H1 (cell line): Measurements from ENCODE around the gene COLEC12. TPM values are rescaled to one million over a fixed set of nuclear protein-coding genes. Genes with fewer than 3 reads are reported as not detected.
A peak's percentile ranks its signal among the peaks of the same experiment; 100 is the strongest.

Experiments used
- CTCF ChIA-PET: fragments of 300-600 bp; sonication (Branson Sonifier 250); formaldehyde crosslinking; loops from one replicate; lab custom pipeline; 2021; ENCODE audit not compliant: partially characterized antibody; lab: Charles Lee
- POLR2A ChIA-PET: fragments of 300-600 bp; sonication (Branson Sonifier 250); formaldehyde crosslinking; loops from one replicate; lab custom pipeline; 2021; ENCODE audit warnings: inconsistent platforms; ENCODE audit not compliant: partially characterized antibody; lab: Charles Lee
- DNase-seq, 2 experiments: peaks; one replicate each; pipeline versions ENCODE4 v3.0.0 to v3.0.0-alpha.2; 2010 to 2022; ENCODE audit warnings: low spot score in 2 of 2, low read depth in 1 of 2, mixed read lengths in 1 of 2
- FAIRE-seq: peaks from 2 replicates; lab custom pipeline; 2011; peaks lifted over from hg19 to GRCh38; lab: Jason Lieb, UNC
- H2AFZ ChIP-seq: 2 replicates; pipeline ENCODE4 v1.8.1; 2012; ENCODE audit warnings: low read length, inconsistent platforms
- H2AK5ac ChIP-seq: 2 replicates; pipeline ENCODE4 v1.6.1; 2013; ENCODE audit warnings: low read depth, low read length
- H2BK120ac ChIP-seq: replicated peaks from 2 replicates; pipeline ENCODE3; 2013; ENCODE audit warnings: low read depth, low read length, inconsistent platforms
- H2BK12ac ChIP-seq: 2 replicates; pipeline ENCODE4 v1.6.1; 2013; ENCODE audit warnings: low read depth, low read length
- H2BK15ac ChIP-seq: 2 replicates; pipeline ENCODE4 v1.6.1; 2013; ENCODE audit warnings: low read length
- H2BK20ac ChIP-seq: 2 replicates; pipeline ENCODE4 v1.6.1; 2013; ENCODE audit warnings: low read length
- H2BK5ac ChIP-seq: 2 replicates; pipeline ENCODE4 v1.6.1; 2013; ENCODE audit warnings: low read depth, low read length
- H3K14ac ChIP-seq: 2 replicates; pipeline ENCODE4 v1.6.1; 2013; ENCODE audit warnings: inconsistent platforms; ENCODE audit not compliant: insufficient read length
- H3K18ac ChIP-seq: 2 replicates; pipeline ENCODE4 v1.6.1; 2013; ENCODE audit warnings: low read length; ENCODE audit errors: extremely low read depth
- H3K23ac ChIP-seq: 2 replicates; pipeline ENCODE4 v1.6.1; 2013; ENCODE audit warnings: inconsistent platforms; ENCODE audit not compliant: insufficient read length
- H3K23me2 ChIP-seq: 2 replicates; pipeline ENCODE4 v1.6.1; 2013; ENCODE audit warnings: low read depth, low read length
- H3K27ac ChIP-seq: 2 replicates; pipeline ENCODE4 v1.6.1; 2011; ENCODE audit warnings: low read depth, low read length, inconsistent platforms
- H3K27me3 ChIP-seq, 4 experiments: replicated peaks in 1 of 4; 1 replicate in 1 of 4; 2 replicates in 3 of 4; pipeline versions ENCODE4 v1.6.1 to v1.8.1; 2011 to 2013; ENCODE audit warnings: low read length in 3 of 4, mild to moderate bottlenecking in 3 of 4, inconsistent platforms in 2 of 4, mixed read lengths in 2 of 4, moderate library complexity in 1 of 4; ENCODE audit not compliant: control insufficient read depth in 3 of 4, insufficient read depth in 3 of 4; ENCODE audit errors: extremely low read depth in 1 of 4
- H3K36me3 ChIP-seq, 4 experiments: 2 replicates each; pipeline versions ENCODE4 v1.6.1 to v1.8.1; 2011 to 2013; ENCODE audit warnings: mild to moderate bottlenecking in 4 of 4, low read length in 3 of 4, moderate library complexity in 2 of 4, control low read depth in 1 of 4, inconsistent platforms in 1 of 4; ENCODE audit not compliant: insufficient read depth in 4 of 4, control insufficient read depth in 2 of 4
- H3K4ac ChIP-seq: replicated peaks from 2 replicates; pipeline ENCODE3; 2013; ENCODE audit warnings: low read length, low read depth, mixed read lengths, inconsistent platforms; ENCODE audit not compliant: insufficient read length
- H3K4me1 ChIP-seq, 4 experiments: replicated peaks in 1 of 4; 1 replicate in 1 of 4; 2 replicates in 3 of 4; pipeline versions ENCODE4 v1.6.1 to v1.8.1; 2011 to 2013; ENCODE audit warnings: low read length in 3 of 4, inconsistent platforms in 2 of 4, mixed read lengths in 1 of 4; ENCODE audit not compliant: insufficient read depth in 4 of 4, control insufficient read depth in 3 of 4
- H3K4me2 ChIP-seq, 2 experiments: 2 replicates each; pipeline versions ENCODE4 v1.6.1 to v1.8.1; 2011 to 2013; ENCODE audit warnings: low read depth in 2 of 2, low read length in 2 of 2, control low read depth in 1 of 2, inconsistent platforms in 1 of 2, mild to moderate bottlenecking in 1 of 2; ENCODE audit not compliant: insufficient read depth in 1 of 2
- H3K4me3 ChIP-seq, 4 experiments: fragments of 200-600, 300-600 bp in 1 of 4; sonication (generic), shearing (Covaris generic), sonication (Bioruptor Twin) in 1 of 4; 2 replicates each; pipeline versions ENCODE4 v1.5.1 to v1.8.1; 2011 to 2016; ENCODE audit warnings: low read length in 4 of 4, low read depth in 3 of 4, control low read depth in 2 of 4, inconsistent platforms in 2 of 4, mild to moderate bottlenecking in 2 of 4, mixed read lengths in 1 of 4, moderate library complexity in 1 of 4; ENCODE audit not compliant: insufficient read depth in 2 of 4; ENCODE audit errors: extremely low read depth in 1 of 4
- H3K56ac ChIP-seq: replicated peaks from 2 replicates; pipeline ENCODE3; 2013; ENCODE audit warnings: low read depth, mild to moderate bottlenecking, mixed read lengths, low read length, inconsistent platforms; ENCODE audit not compliant: insufficient read length
- H3K79me1 ChIP-seq: 2 replicates; pipeline ENCODE4 v1.6.1; 2013; ENCODE audit warnings: low read depth, low read length, control low read depth
- H3K79me2 ChIP-seq, 2 experiments: 2 replicates each; pipeline versions ENCODE4 v1.6.1 to v1.8.1; 2012 to 2013; ENCODE audit warnings: low read length in 2 of 2, mild to moderate bottlenecking in 2 of 2, inconsistent platforms in 1 of 2; ENCODE audit not compliant: insufficient read depth in 2 of 2, control insufficient read depth in 1 of 2
- H3K9ac ChIP-seq, 4 experiments: replicated peaks in 1 of 4; 1 replicate in 1 of 4; 2 replicates in 3 of 4; pipeline versions ENCODE4 v1.6.1 to v1.8.1; 2011 to 2013; ENCODE audit warnings: low read depth in 3 of 4, low read length in 3 of 4, control low read depth in 2 of 4, mild to moderate bottlenecking in 2 of 4, moderate library complexity in 2 of 4, inconsistent platforms in 1 of 4; ENCODE audit errors: extremely low read depth in 1 of 4
- H3K9me3 ChIP-seq, 2 experiments: 2 replicates each; pipeline versions ENCODE4 v1.6.1 to v1.8.1; 2012 to 2013; ENCODE audit warnings: mild to moderate bottlenecking in 2 of 2, moderate library complexity in 2 of 2, control low read depth in 1 of 2, inconsistent platforms in 1 of 2, low read depth in 1 of 2, low read length in 1 of 2, mixed read lengths in 1 of 2; ENCODE audit not compliant: insufficient read depth in 2 of 2
- H4K20me1 ChIP-seq, 2 experiments: replicated peaks in 1 of 2; 2 replicates each; pipeline versions ENCODE3 to v1.8.1; 2011 to 2013; ENCODE audit warnings: inconsistent platforms in 2 of 2, low read length in 2 of 2, mild to moderate bottlenecking in 1 of 2; ENCODE audit not compliant: insufficient read depth in 2 of 2, control insufficient read depth in 1 of 2
- H4K5ac ChIP-seq: 2 replicates; pipeline ENCODE4 v1.6.1; 2013; ENCODE audit warnings: low read length, low read depth, mixed read lengths, inconsistent platforms; ENCODE audit not compliant: insufficient read length
- H4K8ac ChIP-seq: 2 replicates; pipeline ENCODE4 v1.8.0; 2013; ENCODE audit warnings: mild to moderate bottlenecking, moderate library complexity, low read length, inconsistent platforms; ENCODE audit not compliant: insufficient read depth; ENCODE audit errors: extremely low read depth
- H4K91ac ChIP-seq: replicated peaks from 2 replicates; pipeline ENCODE3; 2013; ENCODE audit warnings: low read length, mixed read lengths, inconsistent platforms; ENCODE audit not compliant: insufficient read length
- CTCF ChIP-seq, 3 experiments: IDR thresholded peaks; 1 replicate in 2 of 3; 2 replicates in 1 of 3; pipeline versions ENCODE4 v1.5.1 to v1.6.1; 2011; ENCODE audit warnings: low read length in 3 of 3, mild to moderate bottlenecking in 3 of 3, inconsistent platforms in 2 of 3, low read depth in 1 of 3, moderate library complexity in 1 of 3; ENCODE audit not compliant: insufficient read depth in 1 of 3; ENCODE audit errors: control extremely low read depth in 1 of 3
- GABPA ChIP-seq: IDR thresholded peaks from 2 replicates; pipeline ENCODE4 v1.6.1; 2011; ENCODE audit warnings: mild to moderate bottlenecking, low read length, moderate library complexity, borderline replicate concordance; ENCODE audit not compliant: insufficient read depth
- RXRA ChIP-seq: IDR thresholded peaks from 2 replicates; pipeline ENCODE4 v1.6.1; 2011; ENCODE audit warnings: low read depth, mild to moderate bottlenecking, low read length, moderate library complexity; ENCODE audit not compliant: insufficient read depth
- SP4 ChIP-seq: IDR thresholded peaks from 2 replicates; pipeline ENCODE4 v1.6.1; 2012; ENCODE audit warnings: low read length, inconsistent platforms
- WGBS, 2 experiments: shearing (Covaris generic) in 1 of 2; methylation state at CpG; one replicate each; pipeline versions ENCODE4 v1.1.6 to v1.1.7; 2013 to 2015; ENCODE audit warnings: low lambda C conversion rate in 2 of 2, mixed read lengths in 2 of 2, inconsistent platforms in 1 of 2, low coverage in 1 of 2, missing lambda C conversion rate in 1 of 2; ENCODE audit not compliant: insufficient replicate concordance in 2 of 2, insufficient coverage in 1 of 2, insufficient read length in 1 of 2; ENCODE audit errors: extremely low coverage in 1 of 2, missing lambda C conversion rate in 1 of 2; 5-methylcytosine and 5-hydroxymethylcytosine counted together
- polyA plus RNA-seq, 7 experiments: library from polyadenylated mRNA; depleted of rRNA in 3 of 7; stranded (reverse) in 5 of 7; unstranded in 2 of 7; fragments of >200 nt in 5 of 7; fragments of 200-250 nt in 2 of 7; gene quantifications; 1 replicate in 5 of 7; 2 replicates in 1 of 7; 4 replicates in 1 of 7; pipeline versions ENCODE4 v1.2.1 to v1.2.3, GENCODE V29; 2011 to 2013; ENCODE audit warnings: missing spikeins in 2 of 7, mixed read lengths in 2 of 7
- total RNA-seq: library from RNA; stranded (reverse); fragmentation: NEBNext Ultra II Directional; extraction: Animal tissue kit (Norgen Biotek cat#: 25700); gene quantifications from 2 replicates; pipeline ENCODE4 v1.2.1, GENCODE V29; 2021

Gene COLEC12
- total and polyA plus RNA-seq, 2 of the 8 experiments (the other 6 are each of a cell fraction or from before 2014, with no cell fraction given), result 0.44 to 2.3 TPM

DNA sequence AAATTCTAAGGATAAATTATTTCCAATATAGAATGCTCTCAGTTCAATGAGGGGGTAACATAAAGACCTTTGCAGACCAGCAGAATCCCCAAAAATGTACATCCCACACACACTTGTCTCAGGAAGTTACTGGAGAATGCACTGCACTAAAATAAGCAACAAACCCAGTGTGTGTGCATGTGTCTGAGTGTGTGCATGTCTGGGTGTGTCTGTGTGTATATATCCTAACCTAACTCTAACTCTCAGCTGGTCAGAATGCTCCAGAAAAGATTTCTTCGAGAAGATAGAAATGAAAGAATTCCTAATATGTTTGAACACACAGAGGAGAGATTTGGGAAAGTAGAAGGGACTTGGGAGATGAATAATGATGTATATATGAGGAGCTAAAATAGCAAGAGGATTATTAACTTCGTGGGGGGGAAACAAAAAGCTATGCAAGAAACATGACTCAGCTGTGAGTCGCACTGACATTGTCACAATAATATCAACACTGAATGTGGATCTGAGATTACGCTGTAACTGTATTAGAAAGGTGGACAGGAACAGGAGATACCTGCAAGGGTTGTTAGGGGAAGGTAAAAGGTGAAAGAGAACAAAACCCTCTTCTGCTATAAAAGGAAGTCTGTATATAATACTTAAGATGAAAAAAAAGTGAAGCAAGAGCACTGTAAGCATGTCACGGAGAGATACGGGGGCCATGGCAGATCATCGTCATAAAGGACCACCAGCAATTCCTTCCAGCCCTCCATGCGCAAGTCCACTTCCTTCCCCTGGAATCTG lies 11.1 kb downstream of the COLEC12 start:
- no peak for TF ChIP-seq SP4
- TF ChIP-seq GABPA, result no peak
- no peak for TF ChIP-seq RXRA
- no peak for TF ChIP-seq CTCF (IDR thresholded peaks at IDR 0.05; ENCODE audit: control extremely low read depth in 1 of 3, insufficient read depth in 1 of 3, low read depth in 1 of 3, low read length in 3 of 3)
- TF ChIP-seq, all 59 proteins: peak for 0
- Histone ChIP-seq H3K14ac (no peak overlapping the region), H2AFZ (0 out of 2 replicates have a peak overlapping the region, but pooled peaks have one; percentile 31), H3K23ac (no peak overlapping the region), H3K79me1 (no peaks in the 10 kb centered on the region), H4K5ac (no peak overlapping the region), H2BK20ac (no peak overlapping the region), H3K36me3 (no peaks in the 10 kb centered on the region), H3K27me3 (no peaks in the 10 kb centered on the region; a peak in 1 of 7 replicates), H2BK15ac (no peak overlapping the region), H3K79me2 (no peaks in the 10 kb centered on the region), H3K4ac (no peak overlapping the region), H3K56ac (no peak overlapping the region), H3K4me3 (no peak overlapping the region), H3K9ac (no peak overlapping the region), H2BK120ac (no peak overlapping the region), H4K91ac (no peak overlapping the region), H3K27ac (no peak overlapping the region), H3K23me2 (no peaks in the 10 kb centered on the region), H2AK5ac (no peak overlapping the region), H3K9me3 (peaks cover 0 to 3% of the 10 kb centered on the region in 2 experiments; a peak in 2 of 4 replicates), H3K4me2 (no peak overlapping the region), H3K18ac (no peak overlapping the region), H4K8ac (no peak overlapping the region; the same call in 1 of the 2 replicates), H2BK12ac (no peak overlapping the region), H4K20me1 (no peaks in the 10 kb centered on the region), H2BK5ac (no peak overlapping the region), H3K4me1 (peaks cover 0 to 6% (median 0%) of the 10 kb centered on the region in 4 experiments; a peak in 1 of 7 replicates)
- WGBS, 2 experiments, result 92% methylated on average over 8 of the region's 8 CpGs; no CpG with 5 or more reads in 1 of the 2 experiments
- DNase-seq (no peak), FAIRE-seq (no peak)
- POLR2A ChIA-PET, result no interaction called here
- CTCF ChIA-PET, result interaction anchor here (0.7 to 3.6 kb wide), 6 partner anchors 8 to 154 kb away, joined by 3 to 20 read pairs (median 3); no protein-coding TSS in a partner anchor
